H9 (cell line): Measurements from ENCODE around the gene TRIM38. TPM values are rescaled to one million over a fixed set of nuclear protein-coding genes. Genes with fewer than 3 reads are reported as not detected.

ENCODE experiments used
- DNase-seq: peaks from one replicate; pipeline ENCODE4 v3.0.0-alpha.2; 2017
- H2AFZ ChIP-seq: one replicate; pipeline ENCODE4 v1.6.1; 2013; ENCODE audit warnings: mild to moderate bottlenecking, low read length, control low read depth, moderate library complexity
- H2AK5ac ChIP-seq: 2 replicates; pipeline ENCODE4 v1.6.1; 2013; ENCODE audit warnings: low read length, control low read depth, mixed read lengths; ENCODE audit not compliant: insufficient read length
- H2BK120ac ChIP-seq: one replicate; pipeline ENCODE4 v1.6.1; 2013; ENCODE audit warnings: low read depth, mild to moderate bottlenecking, low read length, control low read depth, inconsistent platforms; ENCODE audit not compliant: poor library complexity, severe bottlenecking
- H2BK12ac ChIP-seq: 2 replicates; pipeline ENCODE4 v1.6.1; 2013; ENCODE audit warnings: low read length, control low read depth, mixed read lengths, low read depth; ENCODE audit not compliant: insufficient read length
- H2BK15ac ChIP-seq: 2 replicates; pipeline ENCODE4 v1.6.1; 2013; ENCODE audit warnings: low read depth, low read length, control low read depth
- H2BK20ac ChIP-seq: one replicate; pipeline ENCODE4 v1.6.1; 2013; ENCODE audit warnings: low read depth, mild to moderate bottlenecking, low read length, control low read depth, inconsistent platforms; ENCODE audit not compliant: poor library complexity, severe bottlenecking
- H2BK5ac ChIP-seq: 2 replicates; pipeline ENCODE4 v1.6.1; 2013; ENCODE audit warnings: low read length, control low read depth, mixed read lengths; ENCODE audit not compliant: insufficient read length
- H3K14ac ChIP-seq: 2 replicates; pipeline ENCODE4 v1.6.1; 2013; ENCODE audit warnings: low read length, control low read depth; ENCODE audit not compliant: insufficient read depth
- H3K18ac ChIP-seq: 2 replicates; pipeline ENCODE4 v1.6.1; 2013; ENCODE audit warnings: low read depth, mild to moderate bottlenecking, mixed read lengths, low read length, control low read depth; ENCODE audit not compliant: insufficient read length
- H3K23ac ChIP-seq: 2 replicates; pipeline ENCODE4 v1.6.1; 2013; ENCODE audit warnings: low read length, control low read depth, mixed read lengths, low read depth; ENCODE audit not compliant: insufficient read length
- H3K23me2 ChIP-seq: 2 replicates; pipeline ENCODE4 v1.6.1; 2013; ENCODE audit warnings: low read depth, mild to moderate bottlenecking, mixed read lengths, low read length, control low read depth; ENCODE audit not compliant: insufficient read length, poor library complexity, severe bottlenecking
- H3K27ac ChIP-seq: 2 replicates; pipeline ENCODE4 v1.5.1; 2013; ENCODE audit warnings: low read length, control low read depth, mixed read lengths, low read depth; ENCODE audit not compliant: insufficient read length
- H3K27me3 ChIP-seq: 2 replicates; pipeline ENCODE4 v1.6.1; 2013; ENCODE audit warnings: low read length, control low read depth, inconsistent platforms; ENCODE audit not compliant: insufficient read depth
- H3K4ac ChIP-seq: 2 replicates; pipeline ENCODE4 v1.6.1; 2013; ENCODE audit warnings: low read depth, mild to moderate bottlenecking, control low read depth, inconsistent platforms, low read length, moderate library complexity
- H3K4me1 ChIP-seq: 2 replicates; pipeline ENCODE4 v1.6.1; 2013; ENCODE audit warnings: low read length, control low read depth, inconsistent platforms; ENCODE audit not compliant: insufficient read depth
- H3K4me2 ChIP-seq: 2 replicates; pipeline ENCODE4 v1.6.1; 2013; ENCODE audit warnings: low read length, control low read depth, mixed read lengths; ENCODE audit not compliant: insufficient read length, insufficient read depth
- H3K56ac ChIP-seq: 2 replicates; pipeline ENCODE4 v1.6.1; 2013; ENCODE audit warnings: low read depth, mild to moderate bottlenecking, mixed read lengths, low read length, control low read depth; ENCODE audit not compliant: insufficient read length
- H3K79me1 ChIP-seq: 2 replicates; pipeline ENCODE4 v1.6.1; 2013; ENCODE audit warnings: low read depth, mild to moderate bottlenecking, moderate library complexity, low read length, control low read depth, inconsistent platforms; ENCODE audit not compliant: insufficient read depth, poor library complexity, severe bottlenecking
- H3K79me2 ChIP-seq: 2 replicates; pipeline ENCODE4 v1.6.1; 2013; ENCODE audit warnings: low read length, control low read depth, inconsistent platforms; ENCODE audit not compliant: insufficient read depth
- H3K9ac ChIP-seq: 2 replicates; pipeline ENCODE4 v1.6.1; 2013; ENCODE audit warnings: low read length, control low read depth, mixed read lengths; ENCODE audit not compliant: insufficient read length; ENCODE audit errors: extremely low read depth
- H3K9me3 ChIP-seq: one replicate; pipeline ENCODE4 v1.6.1; 2013; ENCODE audit warnings: low read depth, low read length, inconsistent platforms; ENCODE audit not compliant: control insufficient read depth
- H3T11ph ChIP-seq: one replicate; pipeline ENCODE4 v1.6.1; 2013; ENCODE audit warnings: mild to moderate bottlenecking, low read length, control low read depth, inconsistent platforms
- H4K20me1 ChIP-seq: one replicate; pipeline ENCODE4 v1.6.1; 2013; ENCODE audit not compliant: control insufficient read depth, insufficient read length, insufficient read depth
- H4K5ac ChIP-seq: 2 replicates; pipeline ENCODE4 v1.6.1; 2013; ENCODE audit warnings: low read depth, mild to moderate bottlenecking, mixed read lengths, low read length, control low read depth; ENCODE audit not compliant: insufficient read length
- H4K8ac ChIP-seq: replicated peaks from 2 replicates; pipeline ENCODE4 v1.6.1; 2013; ENCODE audit warnings: low read length, control low read depth, mixed read lengths, low read depth; ENCODE audit not compliant: insufficient read length
- H4K91ac ChIP-seq: 2 replicates; pipeline ENCODE4 v1.6.1; 2013; ENCODE audit warnings: low read depth, mild to moderate bottlenecking, moderate library complexity, mixed read lengths, low read length, control low read depth; ENCODE audit not compliant: insufficient read length
- H3K27ac Mint-ChIP-seq, 3 experiments: 2 replicates in 2 of 3; 3 replicates in 1 of 3; pipeline ENCODE4 v1.8.0; 2020 to 2021; ENCODE audit warnings: mixed read lengths in 3 of 3, mild to moderate bottlenecking in 1 of 3, moderate library complexity in 1 of 3
- H3K27me3 Mint-ChIP-seq: 2 replicates; pipeline ENCODE4 v1.8.0; 2021; ENCODE audit warnings: low read depth, mild to moderate bottlenecking, moderate library complexity, mixed read lengths
- H3K36me3 Mint-ChIP-seq, 3 experiments: 2 replicates in 2 of 3; 3 replicates in 1 of 3; pipeline ENCODE4 v1.8.0; 2020 to 2021; ENCODE audit warnings: low read depth in 3 of 3, mixed read lengths in 3 of 3; ENCODE audit not compliant: insufficient read depth in 1 of 3
- H3K4me1 Mint-ChIP-seq, 2 experiments: 2 replicates each; pipeline ENCODE4 v1.8.0; 2020; ENCODE audit warnings: mixed read lengths in 2 of 2
- H3K4me3 Mint-ChIP-seq, 2 experiments: 2 replicates in 1 of 2; 3 replicates in 1 of 2; pipeline ENCODE4 v1.8.0; 2020 to 2021; ENCODE audit warnings: mild to moderate bottlenecking in 2 of 2, mixed read lengths in 2 of 2, moderate library complexity in 1 of 2
- H3K9me3 Mint-ChIP-seq, 2 experiments: 2 replicates in 1 of 2; 3 replicates in 1 of 2; pipeline ENCODE4 v1.8.0; 2020; ENCODE audit warnings: mild to moderate bottlenecking in 2 of 2, mixed read lengths in 2 of 2, moderate library complexity in 1 of 2
- WGBS: extraction: QIAGEN DNeasy Blood & Tissue Kit; methylation state at CpG from one replicate; pipeline ENCODE4 v1.1.7; 2013; ENCODE audit warnings: missing lambda C conversion rate, low lambda C conversion rate, mixed read lengths; ENCODE audit not compliant: insufficient read length; ENCODE audit errors: extremely low coverage; 5-methylcytosine and 5-hydroxymethylcytosine counted together
- total RNA-seq: library from RNA; stranded (reverse); gene quantifications from 2 replicates; pipeline ENCODE4 v1.2.1, GENCODE V29; 2021
- TF ChIP-seq, protein P1 (sequence below): fragments of 200-600 bp; sonication (generic); conservative IDR thresholded peaks from 3 replicates; pipeline ENCODE4 v1.8.0; 2021; ENCODE audit warnings: antibody characterized with exemption, mild to moderate bottlenecking

TRIM38 gene
- total RNA-seq, 1 experiment from 2014 or later, result 0.61 TPM

GRCh38 chr6:25922301-25922700 is 40.3 kb upstream of the TRIM38 start:
- H3K56ac ChIP-seq, result no peak overlapping the region
- H3K27ac ChIP-seq, result no peak overlapping the region
- H3K23me2 ChIP-seq, result no peaks in the 10 kb centered on the region
- no peak overlapping the region for H2BK5ac ChIP-seq
- no CpG with 5 or more reads among the region's 2 CpGs for WGBS
- H3K79me1 ChIP-seq, result no peaks in the 10 kb centered on the region
- no peak overlapping the region for H2BK120ac ChIP-seq
- H2AFZ ChIP-seq, result no peak overlapping the region
- no peak for DNase-seq
- H3K27me3 ChIP-seq, result no peaks in the 10 kb centered on the region
- H4K91ac ChIP-seq, result no peak overlapping the region
- no peak overlapping the region for H3K27ac Mint-ChIP-seq
- TF ChIP-seq, protein P1, sequence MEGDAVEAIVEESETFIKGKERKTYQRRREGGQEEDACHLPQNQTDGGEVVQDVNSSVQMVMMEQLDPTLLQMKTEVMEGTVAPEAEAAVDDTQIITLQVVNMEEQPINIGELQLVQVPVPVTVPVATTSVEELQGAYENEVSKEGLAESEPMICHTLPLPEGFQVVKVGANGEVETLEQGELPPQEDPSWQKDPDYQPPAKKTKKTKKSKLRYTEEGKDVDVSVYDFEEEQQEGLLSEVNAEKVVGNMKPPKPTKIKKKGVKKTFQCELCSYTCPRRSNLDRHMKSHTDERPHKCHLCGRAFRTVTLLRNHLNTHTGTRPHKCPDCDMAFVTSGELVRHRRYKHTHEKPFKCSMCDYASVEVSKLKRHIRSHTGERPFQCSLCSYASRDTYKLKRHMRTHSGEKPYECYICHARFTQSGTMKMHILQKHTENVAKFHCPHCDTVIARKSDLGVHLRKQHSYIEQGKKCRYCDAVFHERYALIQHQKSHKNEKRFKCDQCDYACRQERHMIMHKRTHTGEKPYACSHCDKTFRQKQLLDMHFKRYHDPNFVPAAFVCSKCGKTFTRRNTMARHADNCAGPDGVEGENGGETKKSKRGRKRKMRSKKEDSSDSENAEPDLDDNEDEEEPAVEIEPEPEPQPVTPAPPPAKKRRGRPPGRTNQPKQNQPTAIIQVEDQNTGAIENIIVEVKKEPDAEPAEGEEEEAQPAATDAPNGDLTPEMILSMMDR, result no peak
- H4K20me1 ChIP-seq, result no peaks in the 10 kb centered on the region
- H2AK5ac ChIP-seq, result no peak overlapping the region
- H3K4me2 ChIP-seq, result no peak overlapping the region
- H4K8ac ChIP-seq, result no peak overlapping the region
- no peaks in the 10 kb centered on the region for H3K27me3 Mint-ChIP-seq
- no peak overlapping the region for H2BK20ac ChIP-seq
- H3K36me3 Mint-ChIP-seq, result no peaks in the 10 kb centered on the region
- no peak overlapping the region for H2BK12ac ChIP-seq
- H3K4ac ChIP-seq, result no peak overlapping the region
- no peak overlapping the region for H3K4me3 Mint-ChIP-seq
- H2BK15ac ChIP-seq, result no peak overlapping the region
- no peak overlapping the region for H3K23ac ChIP-seq
- no peak overlapping the region for H3K9ac ChIP-seq
- no peaks in the 10 kb centered on the region for H3K9me3 ChIP-seq
- H3K79me2 ChIP-seq, result no peaks in the 10 kb centered on the region
- no peak overlapping the region for H3K18ac ChIP-seq
- H3K9me3 Mint-ChIP-seq, result no peaks in the 10 kb centered on the region
- H3K14ac ChIP-seq, result no peak overlapping the region
- H3K4me1 Mint-ChIP-seq, result peaks cover 3 to 7% of the 10 kb centered on the region in 2 experiments; a peak in 2 of 4 replicates
- peaks cover 3% of the 10 kb centered on the region; the same call in 1 of the 2 replicates for H3K4me1 ChIP-seq
- no peak overlapping the region for H3T11ph ChIP-seq
- no peak overlapping the region for H4K5ac ChIP-seq
